ENCODE data around the gene ENAM.

DNA sequence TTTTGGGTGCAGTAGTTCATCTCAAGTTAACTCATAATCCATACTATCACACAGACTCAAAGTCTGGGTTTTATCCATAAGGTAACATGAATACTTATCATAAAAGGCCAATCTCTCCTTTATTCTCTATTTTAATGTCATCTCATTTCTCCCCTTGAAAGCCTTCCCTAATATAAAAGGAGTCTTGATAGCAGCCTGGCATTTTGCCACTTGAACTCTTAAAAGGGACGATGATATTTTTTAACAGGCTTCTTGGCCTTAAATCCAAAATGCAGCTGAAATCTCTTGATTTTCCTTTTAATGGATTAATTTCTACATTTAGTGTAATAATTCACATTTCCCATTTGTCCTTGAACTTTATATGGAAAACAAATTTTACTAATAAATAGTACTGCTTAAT lies 46.2 kb downstream of the ENAM start:
- TF ChIP-seq ZNF8 (CRISPR knock-in tag; IDR thresholded peaks at IDR 0.05) = no peak
- TF ChIP-seq OSR1 (CRISPR knock-in tag; IDR thresholded peaks at IDR 0.05) = no peak
- no peak for TF ChIP-seq GLIS3 (CRISPR knock-in tag; IDR thresholded peaks at IDR 0.05)
- no peak for TF ChIP-seq ZFP30 (CRISPR knock-in tag; IDR thresholded peaks at IDR 0.05)
- TF ChIP-seq, protein P1, sequence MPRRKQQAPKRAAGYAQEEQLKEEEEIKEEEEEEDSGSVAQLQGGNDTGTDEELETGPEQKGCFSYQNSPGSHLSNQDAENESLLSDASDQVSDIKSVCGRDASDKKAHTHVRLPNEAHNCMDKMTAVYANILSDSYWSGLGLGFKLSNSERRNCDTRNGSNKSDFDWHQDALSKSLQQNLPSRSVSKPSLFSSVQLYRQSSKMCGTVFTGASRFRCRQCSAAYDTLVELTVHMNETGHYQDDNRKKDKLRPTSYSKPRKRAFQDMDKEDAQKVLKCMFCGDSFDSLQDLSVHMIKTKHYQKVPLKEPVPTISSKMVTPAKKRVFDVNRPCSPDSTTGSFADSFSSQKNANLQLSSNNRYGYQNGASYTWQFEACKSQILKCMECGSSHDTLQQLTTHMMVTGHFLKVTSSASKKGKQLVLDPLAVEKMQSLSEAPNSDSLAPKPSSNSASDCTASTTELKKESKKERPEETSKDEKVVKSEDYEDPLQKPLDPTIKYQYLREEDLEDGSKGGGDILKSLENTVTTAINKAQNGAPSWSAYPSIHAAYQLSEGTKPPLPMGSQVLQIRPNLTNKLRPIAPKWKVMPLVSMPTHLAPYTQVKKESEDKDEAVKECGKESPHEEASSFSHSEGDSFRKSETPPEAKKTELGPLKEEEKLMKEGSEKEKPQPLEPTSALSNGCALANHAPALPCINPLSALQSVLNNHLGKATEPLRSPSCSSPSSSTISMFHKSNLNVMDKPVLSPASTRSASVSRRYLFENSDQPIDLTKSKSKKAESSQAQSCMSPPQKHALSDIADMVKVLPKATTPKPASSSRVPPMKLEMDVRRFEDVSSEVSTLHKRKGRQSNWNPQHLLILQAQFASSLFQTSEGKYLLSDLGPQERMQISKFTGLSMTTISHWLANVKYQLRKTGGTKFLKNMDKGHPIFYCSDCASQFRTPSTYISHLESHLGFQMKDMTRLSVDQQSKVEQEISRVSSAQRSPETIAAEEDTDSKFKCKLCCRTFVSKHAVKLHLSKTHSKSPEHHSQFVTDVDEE (CRISPR knock-in tag; IDR thresholded peaks at IDR 0.05) = no peak

Measured in SK-N-SH treated with all-trans-retinoic acid at 6 μM for 48 hours (cell line).